IMR-90 (cell line): ENCODE results near the gene IRGQ.

Experiments used
- BHLHE40 ChIP-seq: fragments of 150-350 bp; IDR thresholded peaks from 2 replicates; pipeline ENCODE4 v1.6.1; 2016; ENCODE audit warnings: mild to moderate bottlenecking, low read depth, low read length
- CEBPB ChIP-seq: IDR thresholded peaks from 2 replicates; pipeline ENCODE4 v1.6.1; 2012; ENCODE audit warnings: low read depth, low read length, improper control_type of control experiment
- MAZ ChIP-seq: IDR thresholded peaks from 2 replicates; pipeline ENCODE4 v1.6.1; 2012; ENCODE audit warnings: low read depth, mild to moderate bottlenecking, low read length, improper control_type of control experiment, moderate library complexity, borderline replicate concordance
- MXI1 ChIP-seq: IDR thresholded peaks from 2 replicates; pipeline ENCODE4 v1.6.1; 2012; ENCODE audit warnings: low read depth, mild to moderate bottlenecking, low read length, moderate library complexity, borderline replicate concordance
- POLR2A ChIP-seq: IDR thresholded peaks from 2 replicates; pipeline ENCODE4 v1.6.1; 2012; ENCODE audit warnings: mild to moderate bottlenecking, low read depth, low read length
- RAD21 ChIP-seq: IDR thresholded peaks from 2 replicates; pipeline ENCODE4 v1.6.1; 2012; ENCODE audit warnings: low read length, improper control_type of control experiment
- RCOR1 ChIP-seq: IDR thresholded peaks from 2 replicates; pipeline ENCODE4 v1.6.1; 2012; ENCODE audit warnings: mild to moderate bottlenecking, low read length, improper control_type of control experiment; ENCODE audit not compliant: insufficient replicate concordance
- SMC3 ChIP-seq: fragments of 150-350 bp; IDR thresholded peaks from 2 replicates; pipeline ENCODE4 v1.6.1; 2016; ENCODE audit warnings: low read depth, mild to moderate bottlenecking, antibody characterized with exemption, low read length, moderate library complexity
- TF ChIP-seq, protein P1 (sequence below): conservative IDR thresholded peaks from 2 replicates; pipeline ENCODE4 v1.5.1; 2012; ENCODE audit warnings: mild to moderate bottlenecking, low read depth, low read length, improper control_type of control experiment
- TF ChIP-seq, protein P2 (sequence below): fragments of 150-350 bp; IDR thresholded peaks from 2 replicates; pipeline ENCODE4 v1.6.1; 2017; ENCODE audit warnings: mild to moderate bottlenecking, antibody characterized with exemption, low read length, low read depth
- TF ChIP-seq, protein P3 (sequence below): fragments of 150-350 bp; IDR thresholded peaks from 2 replicates; pipeline ENCODE4 v1.6.1; 2016; ENCODE audit warnings: low read depth, mild to moderate bottlenecking, low read length, moderate library complexity, borderline replicate concordance

DNA sequence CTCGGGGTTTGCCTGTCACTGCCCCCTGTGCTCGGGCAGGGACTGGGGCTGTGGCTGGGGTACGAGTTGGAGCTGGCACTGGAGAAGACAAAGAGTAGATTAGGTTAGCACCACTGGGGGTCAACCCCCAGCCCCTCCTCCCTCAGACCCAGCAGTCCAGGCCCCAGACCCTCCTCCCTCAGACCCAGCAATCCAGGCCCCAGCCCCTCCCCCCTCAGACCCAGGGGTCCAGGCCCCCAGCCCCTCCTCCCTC is 43.8 kb downstream of the IRGQ start:
- TF ChIP-seq RCOR1 (no peak), POLR2A (no peak), BHLHE40 (no peak), RAD21 (no peak), CEBPB (no peak), MAZ (no peak), SMC3 (no peak), MXI1 (no peak)
- TF ChIP-seq, protein P1, sequence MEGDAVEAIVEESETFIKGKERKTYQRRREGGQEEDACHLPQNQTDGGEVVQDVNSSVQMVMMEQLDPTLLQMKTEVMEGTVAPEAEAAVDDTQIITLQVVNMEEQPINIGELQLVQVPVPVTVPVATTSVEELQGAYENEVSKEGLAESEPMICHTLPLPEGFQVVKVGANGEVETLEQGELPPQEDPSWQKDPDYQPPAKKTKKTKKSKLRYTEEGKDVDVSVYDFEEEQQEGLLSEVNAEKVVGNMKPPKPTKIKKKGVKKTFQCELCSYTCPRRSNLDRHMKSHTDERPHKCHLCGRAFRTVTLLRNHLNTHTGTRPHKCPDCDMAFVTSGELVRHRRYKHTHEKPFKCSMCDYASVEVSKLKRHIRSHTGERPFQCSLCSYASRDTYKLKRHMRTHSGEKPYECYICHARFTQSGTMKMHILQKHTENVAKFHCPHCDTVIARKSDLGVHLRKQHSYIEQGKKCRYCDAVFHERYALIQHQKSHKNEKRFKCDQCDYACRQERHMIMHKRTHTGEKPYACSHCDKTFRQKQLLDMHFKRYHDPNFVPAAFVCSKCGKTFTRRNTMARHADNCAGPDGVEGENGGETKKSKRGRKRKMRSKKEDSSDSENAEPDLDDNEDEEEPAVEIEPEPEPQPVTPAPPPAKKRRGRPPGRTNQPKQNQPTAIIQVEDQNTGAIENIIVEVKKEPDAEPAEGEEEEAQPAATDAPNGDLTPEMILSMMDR, result no peak
- TF ChIP-seq, protein P2, sequence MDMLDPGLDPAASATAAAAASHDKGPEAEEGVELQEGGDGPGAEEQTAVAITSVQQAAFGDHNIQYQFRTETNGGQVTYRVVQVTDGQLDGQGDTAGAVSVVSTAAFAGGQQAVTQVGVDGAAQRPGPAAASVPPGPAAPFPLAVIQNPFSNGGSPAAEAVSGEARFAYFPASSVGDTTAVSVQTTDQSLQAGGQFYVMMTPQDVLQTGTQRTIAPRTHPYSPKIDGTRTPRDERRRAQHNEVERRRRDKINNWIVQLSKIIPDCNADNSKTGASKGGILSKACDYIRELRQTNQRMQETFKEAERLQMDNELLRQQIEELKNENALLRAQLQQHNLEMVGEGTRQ, result no peak
- TF ChIP-seq, protein P3, sequence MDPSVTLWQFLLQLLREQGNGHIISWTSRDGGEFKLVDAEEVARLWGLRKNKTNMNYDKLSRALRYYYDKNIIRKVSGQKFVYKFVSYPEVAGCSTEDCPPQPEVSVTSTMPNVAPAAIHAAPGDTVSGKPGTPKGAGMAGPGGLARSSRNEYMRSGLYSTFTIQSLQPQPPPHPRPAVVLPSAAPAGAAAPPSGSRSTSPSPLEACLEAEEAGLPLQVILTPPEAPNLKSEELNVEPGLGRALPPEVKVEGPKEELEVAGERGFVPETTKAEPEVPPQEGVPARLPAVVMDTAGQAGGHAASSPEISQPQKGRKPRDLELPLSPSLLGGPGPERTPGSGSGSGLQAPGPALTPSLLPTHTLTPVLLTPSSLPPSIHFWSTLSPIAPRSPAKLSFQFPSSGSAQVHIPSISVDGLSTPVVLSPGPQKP, result no peak
